Body of pancreas (tissue), 4 donors: ENCODE results near the gene MAP4K3.

ENCODE experiments used
- CTCF ChIP-seq, 7 experiments: fragments of 450-650 bp in 4 of 7; fragments of 200-600 bp in 3 of 7; sonication (generic) in 3 of 7; IDR thresholded peaks; one replicate each; pipeline ENCODE4 v1.5.1; 2016 to 2019; ENCODE audit warnings: antibody characterized with exemption in 7 of 7
- POLR2A ChIP-seq, 3 donors: fragments of 450-650 bp; IDR thresholded peaks; one replicate each; pipeline ENCODE4 v1.6.1; 2016; ENCODE audit warnings: antibody characterized with exemption in 3 of 3, mild to moderate bottlenecking in 2 of 3

GRCh38 chr2:39431592-39432316 is 5.3 kb downstream of the MAP4K3 start:
- TF ChIP-seq CTCF (IDR thresholded peaks at IDR 0.05) (no peak), POLR2A (IDR thresholded peaks at IDR 0.05) (no peak)
